ENCODE results near the gene CDK4.

- TF ChIP-seq CTCF (IDR thresholded peaks at IDR 0.05 in 8 of 11, conservative IDR thresholded peaks at IDR 0.05 in 3 of 11), result no peak
- no peak for TF ChIP-seq POLR2A (IDR thresholded peaks at IDR 0.05)
- TF ChIP-seq POLR2AphosphoS5 (IDR thresholded peaks at IDR 0.05), result no peak
Observed at GRCh38 chr12:57743769-57744168, 8.3 kb downstream of the CDK4 start.

Data from spleen (tissue), 7 donors.